ENCODE results near the gene AGA. TPM values are rescaled to one million over a fixed set of nuclear protein-coding genes. Genes with fewer than 3 reads are reported as not detected.

AGA gene
- total and polyA plus RNA-seq, 3 experiments from 2014 or later: 15.1 to 40.7 (median 16.8) TPM

Other genes starting within 250 kb of the AGA start
- gene NEIL3, start 132.6 kb downstream of the AGA start, total RNA-seq: 10 to 100 TPM in 1 of 2 experiments, 1 to 10 TPM in 1; 9.9 to 10.3 TPM
- gene NEIL3, start 132.6 kb downstream of the AGA start, polyA plus RNA-seq: 0.32 TPM

Data from CD8-positive, alpha-beta memory T cell (primary cell).